HL-60/S4 treated with phorbol 12-myristate 13-acetate at 8.2 ng/mL for 4 days and 3 days (cell line): ENCODE measurements around the gene CASP10.

Source experiments
- in situ Hi-C: fragments of 300-500 bp; cut with MboI; formaldehyde crosslinking; loops from 2 replicates; pipeline ENCODE4 v1.15.0; 2022; ENCODE audit warnings: low sequenced_read_pairs

The CASP10 gene

GRCh38 chr2:201257381-201257955 lies 74.5 kb downstream of the CASP10 start:
- in situ Hi-C loops = no loop called here

DNA sequence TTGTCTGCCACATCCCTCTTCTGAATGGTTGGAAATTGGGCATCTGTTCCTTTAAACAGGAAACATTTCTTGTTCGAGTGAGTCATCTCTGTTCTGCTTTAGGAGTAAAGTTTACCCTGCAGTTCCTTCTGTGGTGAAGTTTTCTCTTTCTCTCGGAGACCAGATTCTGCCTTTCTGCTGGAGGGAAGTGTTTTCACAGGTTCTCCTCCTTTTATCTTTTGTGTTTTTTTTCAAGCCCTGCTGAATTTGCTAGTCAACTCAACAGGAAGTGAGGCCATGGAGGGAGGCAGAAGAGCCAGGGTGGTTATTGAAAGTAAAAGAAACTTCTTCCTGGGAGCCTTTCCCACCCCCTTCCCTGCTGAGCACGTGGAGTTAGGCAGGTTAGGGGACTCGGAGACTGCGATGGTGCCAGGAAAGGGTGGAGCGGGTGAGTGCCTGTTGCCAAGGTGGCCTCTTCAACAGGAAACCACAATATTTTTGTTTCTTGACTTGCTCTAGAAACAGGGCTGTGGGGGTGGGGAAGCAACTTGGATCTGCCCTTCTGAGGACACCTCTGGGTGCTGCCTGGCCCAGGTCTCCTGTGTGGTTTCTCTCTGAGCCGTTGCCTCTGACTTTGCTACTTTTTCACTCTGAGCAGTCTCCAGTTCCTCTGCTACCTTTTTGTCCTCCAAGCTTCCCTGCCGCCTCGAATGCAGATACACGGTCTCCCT lies 75.2 kb downstream of the CASP10 start:
- in situ Hi-C loops = no loop called here

DNA sequence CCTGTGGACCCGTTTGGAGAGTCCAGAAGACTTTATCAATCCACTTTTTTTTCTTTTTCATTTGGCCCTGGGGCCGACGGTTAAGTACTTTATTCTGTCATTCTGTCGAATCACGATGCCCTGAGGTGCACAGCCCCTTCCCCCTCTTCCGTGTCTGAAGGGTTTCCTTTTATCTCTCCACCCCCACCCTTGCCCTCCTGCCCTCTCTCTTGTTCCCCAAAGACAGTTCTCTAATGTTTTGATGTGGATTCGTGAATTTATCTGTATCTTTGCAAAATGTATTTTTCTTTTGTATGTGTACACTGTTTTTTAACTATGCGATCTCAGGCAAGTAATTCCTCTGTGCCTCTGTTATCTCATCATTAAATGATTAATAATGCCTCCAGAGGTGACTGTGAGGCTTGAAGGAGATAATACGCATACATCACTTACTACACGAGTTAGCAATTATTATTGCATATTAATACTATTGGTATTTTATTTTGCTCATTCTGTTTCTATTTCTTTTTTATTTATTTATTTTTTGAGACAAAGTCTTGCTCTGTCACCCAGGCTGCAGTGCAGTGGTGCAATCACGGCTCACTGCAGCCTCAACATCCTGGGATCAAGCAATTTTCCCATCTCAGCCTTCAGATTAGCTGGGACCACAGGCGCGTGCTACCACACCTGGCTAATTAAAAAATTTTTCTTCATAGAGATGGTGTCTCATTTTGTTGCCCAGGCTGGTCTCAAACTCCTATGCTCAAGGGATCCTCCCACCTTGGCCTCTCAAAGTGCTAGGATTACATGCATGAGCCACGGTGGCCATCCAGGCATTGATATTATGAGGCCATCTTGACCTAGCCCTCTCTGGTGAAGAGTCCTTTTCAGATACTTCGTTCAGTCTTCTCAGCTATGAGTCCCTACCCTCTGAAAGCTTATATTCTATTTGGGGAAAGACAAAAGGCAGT lies 76.0 kb downstream of the CASP10 start:
- in situ Hi-C loops = no loop called here

DNA sequence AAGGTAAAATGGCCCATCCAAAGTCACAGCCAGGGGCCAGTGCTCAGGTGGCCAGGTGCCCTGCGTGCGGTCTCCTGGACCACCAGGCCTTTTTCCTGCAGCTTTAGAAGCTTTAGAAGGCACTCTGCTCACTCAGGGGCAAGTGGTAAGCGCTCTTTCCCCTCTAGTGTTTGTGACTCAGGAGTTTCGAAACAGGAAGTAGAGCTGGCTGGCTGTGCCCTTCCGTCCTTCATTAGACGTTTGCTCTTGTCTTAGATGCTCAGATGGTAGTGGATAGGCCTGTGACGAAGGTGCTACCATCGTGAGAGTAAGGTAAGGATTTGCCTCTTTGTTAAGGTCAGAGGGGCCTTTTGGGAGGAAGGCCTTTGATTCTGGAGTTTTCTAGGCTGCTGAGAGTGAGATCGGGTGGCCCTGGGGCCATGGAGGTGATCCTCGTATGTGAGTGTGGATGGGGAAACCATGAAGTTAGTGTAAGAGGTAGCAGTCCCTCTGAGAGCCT lies 77.4 kb downstream of the CASP10 start, which contains the start of gene CASP8:
TSS of gene CASP8 (plus strand) at position 235 of the 499 bp plus-strand sequence. CDS start 5,951 bp downstream, outside the sequence.
- in situ Hi-C loops = no loop called here

GRCh38 chr2:201261471-201261870 lies 78.5 kb downstream of the CASP10 start:
- in situ Hi-C loops = no loop called here

GRCh38 chr2:201261906-201262305 lies 79.0 kb downstream of the CASP10 start:
- in situ Hi-C loops = no loop called here

GRCh38 chr2:201262718-201263117 lies 79.8 kb downstream of the CASP10 start:
- in situ Hi-C loops = no loop called here

- in situ Hi-C loops = no loop called here
Measured at GRCh38 chr2:201263779-201264178, 80.8 kb downstream of the CASP10 start.

- in situ Hi-C loops = no loop called here
Measured at GRCh38 chr2:201264472-201265173, 81.7 kb downstream of the CASP10 start.

- in situ Hi-C loops = no loop called here
Measured at GRCh38 chr2:201266629-201267028, 83.7 kb downstream of the CASP10 start.

GRCh38 chr2:201267278-201268030 lies 84.5 kb downstream of the CASP10 start:
- in situ Hi-C loops = no loop called here

DNA sequence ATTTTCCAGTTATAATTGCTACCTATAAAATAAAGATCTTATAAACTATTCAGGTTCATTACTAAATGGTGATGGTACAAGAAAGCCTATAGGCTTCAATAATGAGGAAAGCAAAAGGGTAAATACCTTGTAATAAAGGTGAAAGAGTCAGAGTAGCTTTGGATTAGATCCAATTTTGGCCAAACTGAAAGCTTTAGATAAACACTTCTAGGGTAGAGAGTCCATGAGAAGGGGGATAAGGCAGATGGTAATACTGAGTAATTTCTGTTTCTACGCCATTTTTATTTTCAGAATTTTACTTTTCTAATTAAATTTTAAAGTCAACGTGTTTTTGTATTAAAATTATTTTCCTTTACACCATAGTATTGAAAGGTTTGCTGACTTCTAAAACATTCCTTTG lies 86.8 kb downstream of the CASP10 start:
- in situ Hi-C loops = no loop called here

GRCh38 chr2:201270293-201271001 lies 87.5 kb downstream of the CASP10 start:
- in situ Hi-C loops = no loop called here

GRCh38 chr2:201271917-201272316 lies 89.0 kb downstream of the CASP10 start:
- in situ Hi-C loops = no loop called here

- in situ Hi-C loops = no loop called here
Measured at GRCh38 chr2:201273330-201273983, 90.5 kb downstream of the CASP10 start.

- in situ Hi-C loops = no loop called here
Measured at GRCh38 chr2:201275069-201275468, 92.1 kb downstream of the CASP10 start.

DNA sequence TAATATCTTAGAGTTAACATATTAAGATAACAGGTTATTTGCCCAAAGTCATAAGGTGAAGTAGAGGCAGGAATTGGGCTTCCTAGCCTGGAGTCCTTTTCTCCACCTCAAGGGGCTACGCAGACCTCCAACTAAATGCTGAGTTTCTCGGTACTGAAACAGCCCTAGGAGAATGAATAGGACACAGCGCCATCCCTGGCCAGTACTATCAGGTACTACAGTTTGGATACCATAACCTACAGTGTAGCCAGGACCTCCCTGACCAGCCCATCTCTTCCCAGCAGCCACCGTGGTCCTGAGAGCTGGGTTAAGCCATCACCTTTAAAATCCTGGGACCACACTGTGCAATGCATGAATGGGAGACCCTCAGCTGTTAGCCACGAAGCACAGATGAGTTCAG lies 93.0 kb downstream of the CASP10 start:
- in situ Hi-C loops = no loop called here

DNA sequence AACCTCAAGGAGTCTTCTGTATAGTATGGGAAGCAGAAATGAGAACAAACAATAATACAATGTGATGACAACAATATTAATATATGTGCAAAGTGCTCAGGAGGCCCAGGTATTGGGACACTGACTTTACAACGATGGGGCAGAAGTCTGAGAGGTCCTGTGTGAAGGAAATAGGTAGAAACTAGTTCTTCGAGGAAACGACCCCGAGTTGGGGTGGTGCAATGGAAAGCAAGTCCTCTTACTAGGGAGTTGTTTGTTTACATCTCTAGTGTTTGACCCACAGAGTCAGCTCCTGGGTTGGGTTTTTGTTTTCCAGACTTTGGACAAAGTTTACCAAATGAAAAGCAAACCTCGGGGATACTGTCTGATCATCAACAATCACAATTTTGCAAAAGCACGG lies 93.6 kb downstream of the CASP10 start:
- in situ Hi-C loops = no loop called here
